GM18505 (cell line): Measurements from ENCODE around the gene KLHL25.

Experiments
- ATAC-seq: cut with Tn5 transposase; IDR thresholded peaks from one replicate; pipeline ENCODE4 v1.9.1; 2021; ENCODE audit not compliant: unreplicated experiment
- POLR2A ChIP-seq: IDR thresholded peaks from 4 replicates; pipeline ENCODE4 v1.6.1; 2011; ENCODE audit warnings: borderline replicate concordance; ENCODE audit not compliant: insufficient read depth, insufficient read length; ENCODE audit errors: extremely low read depth

The KLHL25 gene

GRCh38 chr15:85764649-85765277 lies 30.0 kb downstream of the KLHL25 start:
- TF ChIP-seq POLR2A: no peak
- ATAC-seq: no peak

- no peak for ATAC-seq
- no peak for TF ChIP-seq POLR2A
These were observed 30.8 kb downstream of the KLHL25 start for GRCh38 chr15:85763673-85764633.

- no peak for TF ChIP-seq POLR2A
- no peak for ATAC-seq
These were observed 31.6 kb downstream of the KLHL25 start for GRCh38 chr15:85763157-85763556.

GRCh38 chr15:85762756-85763127 lies 32.0 kb downstream of the KLHL25 start:
- no peak for ATAC-seq
- TF ChIP-seq POLR2A: no peak

- no peak for ATAC-seq
- TF ChIP-seq POLR2A: no peak
These were observed 32.5 kb downstream of the KLHL25 start for GRCh38 chr15:85762039-85762755.

GRCh38 chr15:85761635-85762034 lies 33.1 kb downstream of the KLHL25 start:
- no peak for TF ChIP-seq POLR2A
- no peak for ATAC-seq

GRCh38 chr15:85760531-85761371 lies 34.0 kb downstream of the KLHL25 start:
- no peak for ATAC-seq

GRCh38 chr15:85760049-85760448 lies 34.7 kb downstream of the KLHL25 start:
- ATAC-seq: no peak

More at GRCh38 chr15:85760531-85761371, 34.0 kb downstream of the KLHL25 start:
- TF ChIP-seq POLR2A: no peak

GRCh38 chr15:85759376-85759775 lies 35.3 kb downstream of the KLHL25 start:
- ATAC-seq: no peak

More at GRCh38 chr15:85760049-85760448, 34.7 kb downstream of the KLHL25 start:
- TF ChIP-seq POLR2A: no peak

GRCh38 chr15:85758655-85758978 lies 36.1 kb downstream of the KLHL25 start:
- no peak for ATAC-seq
- TF ChIP-seq POLR2A: no peak

More at GRCh38 chr15:85759376-85759775, 35.3 kb downstream of the KLHL25 start:
- TF ChIP-seq POLR2A: no peak

- no peak for TF ChIP-seq POLR2A
- no peak for ATAC-seq
These were observed 36.6 kb downstream of the KLHL25 start for GRCh38 chr15:85757939-85758654.
